Measurements from ENCODE around the gene TSPEAR. TPM values are rescaled to one million over a fixed set of nuclear protein-coding genes. Genes with fewer than 3 reads are reported as not detected.
"Not testable (repeated sequence)": the region's sequence is repeated elsewhere in the genome, so short reads cannot be mapped to it uniquely, and the experiment has no call there.

Gene TSPEAR
- total RNA-seq, 1 experiment from 2014 or later, result 2.1 TPM

GRCh38 chr21:44686000-44686781, 25.2 kb downstream of the TSPEAR start:
- Mint-ChIP-seq H3K36me3 (0 out of 2 replicates have a peak, but pooled peaks cover 3% of the 10 kb centered on the region), H3K9me3 (no peaks in the 10 kb centered on the region), H3K4me1 (peaks cover 21% of the 10 kb centered on the region), H3K27me3 (ENCODE audit: low read depth) (peaks cover 6% of the 10 kb centered on the region; the same call in 1 of the 2 replicates), H3K4me3 (no peak overlapping the region), H3K27ac (peak overlapping the region; percentile 80; the same call in 1 of the 2 replicates)
- ChIA-PET CTCF (interaction anchor here (0.6 to 2.5 kb wide), 9 partner anchors 31 to 304 kb away, joined by 3 to 9 read pairs (median 4); partner anchors contain the start of gene KRTAP12-4), POLR2A (no interaction called here)
- DNase-seq (ENCODE audit: low spot score), result no peak
- no peak for TF ChIP-seq HMGA2 (CRISPR knock-in tag; IDR thresholded peaks at IDR 0.05)
- TF ChIP-seq TEAD1 (CRISPR knock-in tag; IDR thresholded peaks at IDR 0.05), result peak; percentile 28; the same call in 1 of the 2 replicates
- ATAC-seq, result peak; percentile 69

GRCh38 chr21:44685050-44685449, 26.3 kb downstream of the TSPEAR start:
- H3K27ac Mint-ChIP-seq; H3K4me3 Mint-ChIP-seq; ATAC-seq; H3K27me3 Mint-ChIP-seq (ENCODE audit: low read depth); POLR2A ChIA-PET; H3K9me3 Mint-ChIP-seq; H3K36me3 Mint-ChIP-seq; DNase-seq (ENCODE audit: low spot score): not testable (repeated sequence)
- CTCF ChIA-PET, result interaction anchor here (2.5 kb wide), 1 partner anchor 67 kb away, joined by 9 read pairs; no protein-coding TSS in a partner anchor
- peaks cover 21% of the 10 kb centered on the region for H3K4me1 Mint-ChIP-seq

GRCh38 chr21:44684483-44684882, 26.9 kb downstream of the TSPEAR start:
- Mint-ChIP-seq H3K4me1 (peaks cover 21% of the 10 kb centered on the region), H3K27ac (no peak overlapping the region), H3K9me3 (no peaks in the 10 kb centered on the region), H3K4me3 (no peak overlapping the region), H3K27me3 (ENCODE audit: low read depth) (peaks cover 6% of the 10 kb centered on the region; the same call in 1 of the 2 replicates), H3K36me3 (no peaks in the 10 kb centered on the region)
- no peak for DNase-seq (ENCODE audit: low spot score)
- CTCF ChIA-PET, result no interaction called here
- TF ChIP-seq NR1H2 (CRISPR knock-in tag; IDR thresholded peaks at IDR 0.05) (no peak), E2F1 (CRISPR knock-in tag; IDR thresholded peaks at IDR 0.05) (no peak), SMAD3 (CRISPR knock-in tag; IDR thresholded peaks at IDR 0.05; ENCODE audit: borderline replicate concordance) (no peak), NR3C1 (CRISPR knock-in tag; conservative IDR thresholded peaks at IDR 0.05; ENCODE audit: low read depth) (no peak), ZNF281 (CRISPR knock-in tag; IDR thresholded peaks at IDR 0.05) (no peak), EMX1 (CRISPR knock-in tag; IDR thresholded peaks at IDR 0.05) (no peak), AFF4 (CRISPR knock-in tag; IDR thresholded peaks at IDR 0.05; ENCODE audit: borderline replicate concordance) (no peak)
- POLR2A ChIA-PET, result no interaction called here
- no peak for ATAC-seq

GRCh38 chr21:44684077-44684476, 27.3 kb downstream of the TSPEAR start:
- no peak for TF ChIP-seq NFE2L1 (CRISPR knock-in tag; IDR thresholded peaks at IDR 0.05)
- TF ChIP-seq ZNF121 (CRISPR knock-in tag; IDR thresholded peaks at IDR 0.05), result no peak
- TF ChIP-seq CDX4 (CRISPR knock-in tag; IDR thresholded peaks at IDR 0.05; ENCODE audit: borderline replicate concordance), result no peak
- TF ChIP-seq ATF2 (CRISPR knock-in tag; IDR thresholded peaks at IDR 0.05; ENCODE audit: borderline replicate concordance, low read depth), result no peak
- no peak for TF ChIP-seq PREB (CRISPR knock-in tag; IDR thresholded peaks at IDR 0.05; ENCODE audit: borderline replicate concordance)
- POLR2A ChIA-PET, result no interaction called here
- Mint-ChIP-seq H3K27me3 (ENCODE audit: low read depth) (peaks cover 6% of the 10 kb centered on the region; the same call in 1 of the 2 replicates), H3K36me3 (no peaks in the 10 kb centered on the region), H3K4me1 (peaks cover 21% of the 10 kb centered on the region), H3K9me3 (no peaks in the 10 kb centered on the region), H3K4me3 (no peak overlapping the region), H3K27ac (no peak overlapping the region)
- CTCF ChIA-PET, result no interaction called here
- DNase-seq (ENCODE audit: low spot score) (no peak), ATAC-seq (no peak)
